ENCODE data around the gene TXLNB.

GRCh38 chr6:139320081-139320480 lies 28.3 kb upstream of the TXLNB start:
- no peak for TF ChIP-seq POLR2AphosphoS5 (IDR thresholded peaks at IDR 0.05; ENCODE audit: insufficient read depth in 1 of 2, low read depth in 1 of 2)
- TF ChIP-seq, protein P1, sequence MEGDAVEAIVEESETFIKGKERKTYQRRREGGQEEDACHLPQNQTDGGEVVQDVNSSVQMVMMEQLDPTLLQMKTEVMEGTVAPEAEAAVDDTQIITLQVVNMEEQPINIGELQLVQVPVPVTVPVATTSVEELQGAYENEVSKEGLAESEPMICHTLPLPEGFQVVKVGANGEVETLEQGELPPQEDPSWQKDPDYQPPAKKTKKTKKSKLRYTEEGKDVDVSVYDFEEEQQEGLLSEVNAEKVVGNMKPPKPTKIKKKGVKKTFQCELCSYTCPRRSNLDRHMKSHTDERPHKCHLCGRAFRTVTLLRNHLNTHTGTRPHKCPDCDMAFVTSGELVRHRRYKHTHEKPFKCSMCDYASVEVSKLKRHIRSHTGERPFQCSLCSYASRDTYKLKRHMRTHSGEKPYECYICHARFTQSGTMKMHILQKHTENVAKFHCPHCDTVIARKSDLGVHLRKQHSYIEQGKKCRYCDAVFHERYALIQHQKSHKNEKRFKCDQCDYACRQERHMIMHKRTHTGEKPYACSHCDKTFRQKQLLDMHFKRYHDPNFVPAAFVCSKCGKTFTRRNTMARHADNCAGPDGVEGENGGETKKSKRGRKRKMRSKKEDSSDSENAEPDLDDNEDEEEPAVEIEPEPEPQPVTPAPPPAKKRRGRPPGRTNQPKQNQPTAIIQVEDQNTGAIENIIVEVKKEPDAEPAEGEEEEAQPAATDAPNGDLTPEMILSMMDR (IDR thresholded peaks at IDR 0.05) = no peak
